Liver (tissue), 9 donors: ENCODE data around the gene RHPN2. TPM values are rescaled to one million over a fixed set of nuclear protein-coding genes. Genes with fewer than 3 reads are reported as not detected.
"Not testable (repeated sequence)": the region's sequence is repeated elsewhere in the genome, so short reads cannot be mapped to it uniquely, and the experiment has no call there.

Experiments
- DNase-seq: peaks from one replicate; pipeline ENCODE4 v3.0.0-alpha.2; 2017; ENCODE audit warnings: low spot score
- H3K27ac ChIP-seq, 2 donors: one replicate each; pipeline ENCODE4 v1.7.0; 2013; ENCODE audit warnings: inconsistent platforms in 2 of 2, low read length in 2 of 2, control low read depth in 1 of 2, low read depth in 1 of 2, mild to moderate bottlenecking in 1 of 2
- H3K27me3 ChIP-seq, 4 donors: one replicate each; pipeline versions ENCODE4 v1.6.1 to v1.7.0; 2013; ENCODE audit warnings: low read length in 3 of 4, inconsistent platforms in 1 of 4, mild to moderate bottlenecking in 1 of 4, moderate library complexity in 1 of 4; ENCODE audit not compliant: control insufficient read depth in 4 of 4, insufficient read depth in 4 of 4
- H3K36me3 ChIP-seq, 4 donors: one replicate each; pipeline versions ENCODE4 v1.6.1 to v1.7.0; 2013; ENCODE audit warnings: low read length in 3 of 4, mild to moderate bottlenecking in 3 of 4, low read depth in 1 of 4, moderate library complexity in 1 of 4; ENCODE audit not compliant: control insufficient read depth in 4 of 4, insufficient read depth in 3 of 4
- H3K4me1 ChIP-seq, 4 donors: one replicate each; pipeline versions ENCODE4 v1.6.1 to v1.7.0; 2013; ENCODE audit warnings: low read length in 3 of 4, mild to moderate bottlenecking in 3 of 4, moderate library complexity in 1 of 4; ENCODE audit not compliant: control insufficient read depth in 4 of 4, insufficient read depth in 4 of 4
- H3K4me3 ChIP-seq, 3 donors: one replicate each; pipeline versions ENCODE4 v1.6.1 to v1.7.0; 2013; ENCODE audit warnings: low read length in 3 of 3, control low read depth in 1 of 3, low read depth in 1 of 3, mild to moderate bottlenecking in 1 of 3
- H3K9ac ChIP-seq, 2 donors: one replicate each; pipeline ENCODE4 v1.7.0; 2013; ENCODE audit warnings: low read length in 2 of 2, mild to moderate bottlenecking in 2 of 2, moderate library complexity in 2 of 2, control low read depth in 1 of 2, low read depth in 1 of 2
- H3K9me3 ChIP-seq, 4 donors: one replicate each; pipeline versions ENCODE4 v1.6.1 to v1.7.0; 2013; ENCODE audit warnings: low read length in 3 of 4; ENCODE audit not compliant: control insufficient read depth in 4 of 4
- ATF3 ChIP-seq: IDR thresholded peaks from 2 replicates; pipeline ENCODE4 v1.6.1; 2016; ENCODE audit warnings: antibody characterized with exemption
- CTCF ChIP-seq: fragments of 150-350 bp; IDR thresholded peaks from 2 replicates; pipeline ENCODE4 v1.5.1; 2017; ENCODE audit warnings: improper control_type of control experiment, low read depth, low read length; ENCODE audit not compliant: missing input control
- EGR1 ChIP-seq, 2 donors: IDR thresholded peaks; 2 replicates each; pipeline ENCODE4 v1.6.1; 2016 to 2018; ENCODE audit warnings: antibody characterized with exemption in 2 of 2, low read depth in 2 of 2
- FOXA2 ChIP-seq: IDR thresholded peaks from 2 replicates; pipeline ENCODE4 v1.6.1; 2016; ENCODE audit warnings: antibody characterized with exemption
- GABPA ChIP-seq, 2 donors: IDR thresholded peaks in 1 of 2; conservative IDR thresholded peaks in 1 of 2; 2 replicates each; pipeline ENCODE4 v1.6.1; 2016; ENCODE audit warnings: antibody characterized with exemption in 2 of 2, mild to moderate bottlenecking in 1 of 2, moderate library complexity in 1 of 2
- HNF4A ChIP-seq, 2 donors: conservative IDR thresholded peaks; 2 replicates each; pipeline ENCODE4 v1.6.1; 2016; ENCODE audit warnings: antibody characterized with exemption in 2 of 2, mild to moderate bottlenecking in 2 of 2
- HNF4G ChIP-seq: IDR thresholded peaks from 2 replicates; pipeline ENCODE4 v1.6.1; 2016; ENCODE audit warnings: antibody characterized with exemption
- JUND ChIP-seq, 2 donors: IDR thresholded peaks; 2 replicates each; pipeline ENCODE4 v1.6.1; 2016; ENCODE audit warnings: antibody characterized with exemption in 2 of 2
- RAD21 ChIP-seq, 2 donors: IDR thresholded peaks; 2 replicates each; pipeline ENCODE4 v1.6.1; 2016; ENCODE audit warnings: antibody characterized with exemption in 2 of 2, mild to moderate bottlenecking in 2 of 2
- REST ChIP-seq: IDR thresholded peaks from 2 replicates; pipeline ENCODE4 v1.6.1; 2016; ENCODE audit warnings: antibody characterized with exemption, mild to moderate bottlenecking
- RXRA ChIP-seq, 2 donors: IDR thresholded peaks; 2 replicates each; pipeline ENCODE4 v1.6.1; 2017 to 2018; ENCODE audit warnings: antibody characterized with exemption in 2 of 2, mild to moderate bottlenecking in 1 of 2
- SP1 ChIP-seq: IDR thresholded peaks from 2 replicates; pipeline ENCODE4 v1.6.1; 2018; ENCODE audit warnings: antibody characterized with exemption, mild to moderate bottlenecking
- TAF1 ChIP-seq: conservative IDR thresholded peaks from 2 replicates; pipeline ENCODE4 v1.6.1; 2016; ENCODE audit warnings: antibody characterized with exemption, mild to moderate bottlenecking
- YY1 ChIP-seq: IDR thresholded peaks from 2 replicates; pipeline ENCODE4 v1.6.1; 2016; ENCODE audit warnings: antibody characterized with exemption, mild to moderate bottlenecking
- ZBTB33 ChIP-seq: IDR thresholded peaks from 2 replicates; pipeline ENCODE4 v1.6.1; 2016; ENCODE audit warnings: antibody characterized with exemption
- whole genome bisulfite sequencing: extraction: QIAGEN DNeasy Blood & Tissue Kit; methylation state at CpG from one replicate; pipeline ENCODE4 v1.1.7; 2013; 5-methylcytosine and 5-hydroxymethylcytosine counted together
- polyA plus RNA-seq, 2 donors: library from polyadenylated mRNA; stranded (reverse) in 1 of 2; unstranded in 1 of 2; fragments of 200-250 nt in 1 of 2; fragments of >200 nt in 1 of 2; fragmentation: Nextera tagmentation in 1 of 2; extraction: Ambion mirVana in 1 of 2; gene quantifications; one replicate each; pipeline versions ENCODE4 v1.2.1 to v1.2.3, GENCODE V29; 2013 to 2015
- total RNA-seq, 2 donors: library from RNA; depleted of rRNA; stranded (reverse); fragments of >200 nt; gene quantifications; one replicate each; pipeline ENCODE4 v1.2.3, GENCODE V29; 2014
- donor health status: healthy.
- donor health status: healthy.
- donor health status: healthy.
- donor health status: healthy.
- donor health status: healthy.

RHPN2 gene
- total and polyA plus RNA-seq, 4 donors, result 7.6 to 31.5 (median 9.8) TPM

GRCh38 chr19:32998722-32999121 is 66.0 kb downstream of the RHPN2 start:
- peaks cover 6 to 26% (median 9%) of the 10 kb centered on the region in 4 donors for H3K36me3 ChIP-seq
- WGBS, result 90% methylated on average over 3 of the region's 3 CpGs

GRCh38 chr19:32997716-32998355 is 66.9 kb downstream of the RHPN2 start:
- no peak for TF ChIP-seq RAD21 (IDR thresholded peaks at IDR 0.05)
- TF ChIP-seq TAF1, result no peak
- no peak for TF ChIP-seq SP1
- TF ChIP-seq CTCF, result no peak
- no peak for TF ChIP-seq JUND (IDR thresholded peaks at IDR 0.05)
- TF ChIP-seq HNF4G, result no peak
- no peak for TF ChIP-seq EGR1 (IDR thresholded peaks at IDR 0.05; ENCODE audit: low read depth in 2 of 2)
- TF ChIP-seq REST, result no peak
- no peak overlapping the region for H3K4me3 ChIP-seq
- no peaks in the 10 kb centered on the region for H3K9me3 ChIP-seq
- 87% methylated on average over 14 of the region's 14 CpGs for WGBS
- peaks cover 1 to 10% (median 6%) of the 10 kb centered on the region in 4 donors for H3K4me1 ChIP-seq
- H3K27ac ChIP-seq, result no peak overlapping the region
- no peak for DNase-seq
- no peaks in the 10 kb centered on the region for H3K27me3 ChIP-seq
- H3K9ac ChIP-seq, result no peak overlapping the region
- peaks cover 6 to 29% (median 11%) of the 10 kb centered on the region in 4 donors for H3K36me3 ChIP-seq

More at GRCh38 chr19:32998722-32999121, 66.0 kb downstream of the RHPN2 start:
- H3K4me3 ChIP-seq, result no peak overlapping the region
- no peaks in the 10 kb centered on the region for H3K27me3 ChIP-seq
- no peaks in the 10 kb centered on the region for H3K9me3 ChIP-seq
- H3K27ac ChIP-seq, result no peak overlapping the region
- TF ChIP-seq ZBTB33 (no peak), HNF4G (no peak), YY1 (no peak), RXRA (IDR thresholded peaks at IDR 0.05) (no peak), FOXA2 (no peak), GABPA (IDR thresholded peaks at IDR 0.05 in 1 of 2, conservative IDR thresholded peaks at IDR 0.05 in 1 of 2) (no peak), SP1 (no peak), ATF3 (no peak), CTCF (no peak), HNF4A (conservative IDR thresholded peaks at IDR 0.05) (no peak), RAD21 (IDR thresholded peaks at IDR 0.05) (no peak)
- no peak overlapping the region for H3K9ac ChIP-seq
- peaks cover 1 to 15% (median 10%) of the 10 kb centered on the region in 4 donors for H3K4me1 ChIP-seq
- no peak for DNase-seq

GRCh38 chr19:32997061-32997464 is 67.6 kb downstream of the RHPN2 start:
- not testable (repeated sequence) for H3K27ac ChIP-seq, H3K4me3 ChIP-seq, DNase-seq, H3K4me1 ChIP-seq, H3K9me3 ChIP-seq, H3K27me3 ChIP-seq, H3K9ac ChIP-seq
- peaks cover 6 to 34% (median 11%) of the 10 kb centered on the region in 4 donors for H3K36me3 ChIP-seq
- 51% methylated on average over 7 of the region's 7 CpGs for WGBS
